T1000 (cell line): Measurements from ENCODE around the gene CILP.

ENCODE experiments used
- DNase-seq: peaks from one replicate; lab custom pipeline; 2025; ENCODE audit warnings: mixed read lengths; lab: John Stamatoyannopoulos, UW

Gene CILP

DNA sequence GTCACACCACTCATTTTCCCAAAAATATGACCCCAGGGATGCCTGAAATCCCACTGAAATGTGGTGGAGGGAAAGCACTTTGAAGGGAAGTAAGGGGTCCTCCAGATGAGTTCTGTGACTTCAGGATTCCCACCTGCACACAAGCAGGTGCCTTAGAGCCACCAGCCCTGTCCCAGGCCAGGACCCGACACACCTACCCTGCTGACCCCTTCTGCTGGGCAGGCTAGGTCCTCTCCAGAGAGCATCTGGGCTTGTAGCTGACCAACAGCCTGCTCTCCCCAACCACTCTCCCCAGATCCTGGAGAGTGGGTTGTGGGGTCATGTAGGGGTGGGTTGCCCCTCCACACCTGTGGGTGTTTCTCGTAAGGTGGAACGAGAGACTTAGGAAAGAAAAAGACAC is 14.9 kb upstream of the CILP start:
- DNase-seq = no peak

DNA sequence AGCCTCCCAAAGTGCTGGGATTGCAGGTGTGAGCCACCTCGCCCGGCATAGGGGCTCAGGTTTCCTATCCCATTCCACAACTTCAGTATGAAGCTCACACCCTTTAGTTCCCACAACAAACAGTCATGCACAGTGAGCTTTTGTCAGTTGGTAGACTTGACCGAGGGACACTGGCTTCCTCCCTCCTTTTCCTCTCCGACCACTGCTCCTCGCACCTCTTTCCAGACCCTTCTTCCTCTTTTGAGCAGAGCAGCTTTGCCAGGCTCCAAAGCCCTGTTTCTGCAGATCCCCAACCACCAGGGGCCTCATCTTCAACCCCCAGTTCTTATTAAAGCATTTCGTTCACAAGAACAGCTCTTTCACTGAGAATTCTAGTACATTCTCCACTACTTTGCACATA is 12.7 kb upstream of the CILP start:
- DNase-seq = no peak

DNA sequence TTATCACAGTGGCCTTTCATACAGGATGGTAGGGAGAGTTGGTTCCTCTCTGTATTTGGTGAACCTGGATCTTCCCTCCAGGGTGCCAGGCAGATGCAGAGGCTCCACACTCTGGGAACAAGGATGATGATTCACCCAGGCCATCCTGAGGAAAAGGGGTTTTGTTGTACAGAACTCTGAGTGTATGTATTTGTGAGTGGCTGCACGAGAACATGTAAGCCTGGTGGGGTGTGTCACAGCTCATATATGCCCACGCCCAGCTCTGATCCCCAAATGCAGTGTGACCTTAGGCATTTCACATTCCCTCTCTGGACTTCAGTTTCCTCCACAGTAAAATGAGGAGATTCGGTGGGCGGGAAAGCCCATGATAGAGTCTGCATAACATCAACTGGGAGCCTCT is 11.6 kb upstream of the CILP start:
- no peak for DNase-seq

DNA sequence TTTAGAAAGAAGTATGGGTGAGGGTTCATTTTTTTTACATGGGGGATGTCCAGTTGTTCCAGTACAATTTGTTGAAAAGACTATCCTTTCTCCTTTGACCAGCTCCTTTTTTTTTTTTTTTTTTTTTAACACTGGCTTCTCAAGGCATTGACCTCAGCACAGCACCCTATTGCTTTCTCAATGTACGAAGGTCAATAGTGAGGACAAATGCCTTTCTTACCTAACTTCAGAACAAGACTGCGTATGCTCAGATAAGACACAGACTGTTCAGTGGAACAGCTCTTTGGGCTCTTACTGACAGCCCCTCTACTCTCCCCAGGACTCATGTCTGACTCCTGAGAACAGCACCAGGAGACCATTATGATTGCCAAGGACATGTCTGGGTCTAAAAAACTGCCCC is 10.4 kb upstream of the CILP start:
- no peak for DNase-seq

DNA sequence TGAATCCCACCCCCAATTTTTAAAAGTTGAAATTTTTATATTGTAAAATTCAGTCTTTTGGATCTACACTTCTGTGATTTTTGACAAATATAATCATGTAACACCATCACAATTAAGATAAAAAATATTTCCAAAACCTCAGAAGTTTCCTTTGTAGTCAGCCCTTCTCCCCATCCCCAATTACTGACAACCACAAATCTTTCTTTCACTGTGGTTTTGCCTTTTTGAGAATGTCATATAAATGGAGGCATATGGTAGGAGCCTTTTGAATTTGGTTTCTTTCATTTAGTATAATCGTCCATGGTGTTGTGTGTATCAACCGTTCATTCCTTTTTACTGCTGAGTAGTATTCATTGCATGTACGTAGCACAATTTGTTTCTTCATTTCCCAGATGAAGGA is 7.9 kb upstream of the CILP start:
- no peak for DNase-seq

DNA sequence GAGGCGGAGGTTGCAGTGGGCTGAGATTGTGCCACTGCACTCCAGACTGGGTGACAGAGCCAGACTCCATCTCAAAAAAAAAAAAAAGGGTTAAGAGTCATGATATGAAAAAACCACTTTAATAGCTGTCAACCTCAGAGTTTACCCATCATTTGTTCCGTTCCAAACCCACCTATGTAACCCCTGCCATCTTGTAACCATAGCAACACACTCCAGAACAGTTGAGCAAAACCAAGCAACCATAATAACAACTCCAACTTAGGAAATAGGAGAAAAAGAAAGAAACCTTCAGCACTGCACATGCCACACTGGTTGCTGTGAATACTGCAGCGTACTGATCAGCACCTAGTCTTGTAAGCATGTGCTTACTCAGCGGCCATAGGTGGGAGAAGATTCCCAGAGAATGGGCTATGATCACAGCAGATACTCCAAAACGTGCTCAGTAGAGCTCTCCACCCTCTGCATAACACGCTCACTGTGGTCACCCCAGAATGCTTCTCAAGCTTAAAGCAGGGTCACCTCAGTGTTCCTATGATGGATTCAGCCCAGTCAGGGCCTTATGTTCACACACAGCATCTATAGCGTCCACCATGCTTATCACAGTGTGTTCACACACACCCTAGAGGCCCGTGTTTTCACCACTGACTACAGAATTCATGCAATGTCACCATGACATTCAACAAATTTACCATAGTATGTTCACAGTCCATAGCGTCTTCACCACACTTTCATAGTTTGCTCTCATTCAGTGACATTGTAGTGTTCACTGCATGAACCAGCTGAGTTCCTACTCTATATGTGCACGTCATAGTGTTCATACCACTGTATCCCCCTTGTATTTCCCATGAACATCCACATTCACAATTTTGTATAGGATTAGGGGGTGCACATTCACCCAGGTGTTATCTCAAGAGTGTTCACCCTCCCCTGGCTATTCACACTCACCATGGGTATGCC is 6.5 kb upstream of the CILP start:
- no peak for DNase-seq

DNA sequence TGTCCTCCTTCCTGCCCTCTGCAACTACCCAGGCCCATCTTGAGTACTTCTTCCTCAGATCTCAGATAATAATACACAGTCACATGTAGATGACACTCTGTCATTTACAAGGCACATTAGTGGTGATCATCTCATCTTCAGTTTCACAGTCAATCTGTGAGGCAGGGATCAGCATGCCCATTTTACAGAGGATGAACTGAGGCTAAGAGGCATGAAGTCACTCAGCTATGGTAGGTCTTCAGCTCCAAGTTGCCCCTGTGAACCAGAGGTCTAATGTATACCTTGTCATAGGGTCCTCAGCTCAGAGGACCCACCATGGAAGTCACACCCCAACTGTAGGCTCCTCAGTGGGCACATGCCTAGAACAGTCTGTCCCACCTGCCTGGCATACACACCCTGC is 4.2 kb upstream of the CILP start:
- no peak for DNase-seq

DNA sequence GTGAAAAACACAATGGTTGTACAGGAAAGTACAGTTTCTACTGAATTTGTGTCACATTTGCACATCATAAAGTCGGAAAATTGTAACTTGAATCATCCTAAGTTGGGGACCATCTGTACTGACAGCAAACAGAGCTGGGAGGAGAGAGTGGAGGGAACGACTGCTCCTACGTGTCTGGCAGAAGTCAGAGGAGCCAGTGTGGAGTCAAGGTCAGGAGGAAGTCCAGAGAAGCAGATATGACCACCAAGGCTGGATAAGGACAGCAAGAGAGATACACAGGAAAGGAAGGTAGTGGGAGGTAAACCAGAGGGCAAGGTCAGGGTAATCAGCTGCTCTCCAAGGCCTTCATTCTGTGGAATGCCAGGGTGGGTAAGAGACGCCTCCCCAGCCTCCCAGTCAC is 2.7 kb upstream of the CILP start:
- DNase-seq = no peak

DNA sequence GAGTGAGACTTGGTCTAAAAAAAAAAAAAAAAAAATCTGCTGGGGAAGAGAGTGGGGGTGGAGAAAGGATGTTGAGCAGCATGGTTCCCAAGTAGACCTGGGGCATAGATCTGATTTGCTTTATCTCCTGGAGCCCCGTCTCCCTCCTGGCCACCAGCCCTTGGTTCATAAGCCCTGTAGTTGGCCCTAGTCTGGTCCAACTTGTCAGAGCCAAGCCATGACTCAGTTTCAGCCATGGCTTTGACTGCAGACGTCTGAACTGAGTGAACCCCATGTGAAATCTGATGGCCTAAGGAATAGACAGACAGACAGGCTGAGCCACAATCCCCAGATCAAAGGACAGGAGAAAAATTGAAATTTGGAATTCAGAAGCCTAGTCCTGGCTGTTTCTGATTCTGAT is 2.0 kb upstream of the CILP start:
- DNase-seq = no peak

DNA sequence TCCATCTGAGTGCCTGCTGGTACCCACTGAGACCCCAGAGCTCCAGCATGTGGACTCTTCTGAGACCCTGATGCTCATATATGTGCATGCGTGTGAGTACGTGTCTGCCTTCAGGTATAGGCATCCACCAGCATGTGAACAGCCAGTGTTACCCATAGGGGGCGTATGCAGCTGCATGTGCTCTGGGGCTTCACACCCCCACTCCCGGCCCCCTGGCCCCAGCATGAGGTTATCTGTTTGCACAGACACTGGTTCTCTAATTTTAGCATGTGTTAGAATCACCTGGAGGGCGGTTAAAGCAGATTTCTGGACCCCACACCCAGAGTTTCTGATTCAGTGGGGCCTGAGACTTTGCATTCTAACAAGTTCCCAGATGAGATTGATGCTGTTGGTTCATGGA is 824 bp upstream of the CILP start:
- no peak for DNase-seq

DNA sequence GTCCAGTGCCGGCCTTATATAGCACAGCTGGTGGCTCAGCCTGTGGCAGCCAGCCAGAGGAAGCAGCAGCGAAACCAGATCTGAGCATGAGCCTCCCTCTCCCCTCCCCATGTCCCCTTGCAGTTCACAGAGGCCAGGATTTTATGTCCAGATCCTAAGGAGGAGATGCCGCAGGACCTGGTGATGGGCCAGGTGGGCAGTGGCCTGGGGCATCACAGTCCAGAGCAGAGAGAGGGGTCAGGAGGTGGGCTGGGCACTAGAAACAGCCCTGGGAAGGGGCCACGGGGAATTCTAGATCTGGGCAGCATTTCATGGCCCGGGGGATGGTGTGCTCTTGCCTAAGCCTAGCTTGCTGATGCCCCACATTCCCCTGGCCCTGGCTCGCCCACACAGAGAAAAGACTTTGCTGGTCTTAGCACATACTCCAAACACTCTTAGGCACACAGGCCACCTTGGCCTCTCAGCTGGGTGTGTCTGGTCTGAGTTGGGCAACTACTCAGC is 259 bp upstream of the CILP start:
- no peak for DNase-seq

DNA sequence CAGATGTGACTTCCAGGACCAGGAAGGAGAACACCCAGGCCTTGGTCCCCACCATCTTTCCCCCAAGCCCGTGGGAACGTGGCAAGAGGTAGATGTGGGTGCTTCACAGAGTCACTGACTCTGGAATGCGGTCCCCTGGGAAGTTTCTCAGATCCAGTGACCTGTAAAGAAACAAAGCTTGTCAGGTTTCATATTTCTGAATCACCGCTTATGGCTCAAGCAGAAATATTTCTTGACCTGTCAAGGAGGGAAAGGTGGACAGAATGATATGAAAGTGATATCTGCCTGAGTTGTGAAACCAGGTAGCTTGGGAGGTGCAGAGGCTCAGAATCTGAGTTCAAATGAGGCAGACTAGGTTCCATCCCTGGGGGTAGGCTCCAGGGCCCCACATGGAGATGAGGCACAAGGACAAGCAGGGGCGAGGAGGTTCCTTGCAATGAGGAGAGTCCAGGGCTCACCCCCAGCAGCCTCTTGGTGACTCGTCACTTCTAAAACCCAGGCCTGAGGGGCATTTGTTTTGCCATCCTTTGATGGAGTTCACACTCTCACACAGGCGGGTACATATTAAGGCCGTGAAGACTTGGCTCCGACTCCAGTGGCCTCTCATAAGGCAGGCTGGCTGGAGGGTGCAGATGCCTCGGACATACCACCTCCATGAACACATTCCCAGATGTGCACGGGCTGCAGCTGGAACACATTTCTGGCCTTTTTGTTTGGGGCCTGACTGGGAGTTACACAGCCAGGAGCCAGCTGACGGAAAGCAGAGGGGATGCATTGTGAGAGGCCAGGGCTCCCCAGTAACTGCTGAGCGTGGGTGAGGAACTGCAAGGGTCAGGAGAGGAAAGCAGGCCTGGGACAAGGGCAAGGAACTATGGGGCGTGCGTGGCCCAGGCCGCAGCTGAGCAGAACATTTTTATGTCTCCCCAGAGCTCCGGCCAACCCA is 1.3 kb downstream of the CILP start:
- no peak for DNase-seq

DNA sequence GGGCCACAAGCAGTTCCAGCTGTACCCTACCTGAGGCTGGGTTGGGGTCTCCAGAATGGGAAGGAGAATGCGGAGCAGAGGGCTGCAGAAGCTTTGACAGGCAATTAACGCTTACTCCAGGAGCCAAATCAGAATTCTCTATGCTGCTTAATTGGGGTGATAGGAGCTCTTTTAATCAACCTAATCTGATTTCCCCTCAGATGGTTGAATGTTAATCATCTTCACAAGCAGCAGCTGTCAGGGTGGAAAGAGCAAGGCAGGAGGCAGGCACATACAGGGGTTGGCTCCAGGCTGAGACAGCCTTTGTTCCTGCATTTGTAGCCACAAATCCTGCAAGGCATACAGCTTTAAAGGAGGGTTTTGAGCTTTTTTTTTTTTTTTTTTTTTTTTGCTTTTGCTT is 2.6 kb downstream of the CILP start:
- no peak for DNase-seq

DNA sequence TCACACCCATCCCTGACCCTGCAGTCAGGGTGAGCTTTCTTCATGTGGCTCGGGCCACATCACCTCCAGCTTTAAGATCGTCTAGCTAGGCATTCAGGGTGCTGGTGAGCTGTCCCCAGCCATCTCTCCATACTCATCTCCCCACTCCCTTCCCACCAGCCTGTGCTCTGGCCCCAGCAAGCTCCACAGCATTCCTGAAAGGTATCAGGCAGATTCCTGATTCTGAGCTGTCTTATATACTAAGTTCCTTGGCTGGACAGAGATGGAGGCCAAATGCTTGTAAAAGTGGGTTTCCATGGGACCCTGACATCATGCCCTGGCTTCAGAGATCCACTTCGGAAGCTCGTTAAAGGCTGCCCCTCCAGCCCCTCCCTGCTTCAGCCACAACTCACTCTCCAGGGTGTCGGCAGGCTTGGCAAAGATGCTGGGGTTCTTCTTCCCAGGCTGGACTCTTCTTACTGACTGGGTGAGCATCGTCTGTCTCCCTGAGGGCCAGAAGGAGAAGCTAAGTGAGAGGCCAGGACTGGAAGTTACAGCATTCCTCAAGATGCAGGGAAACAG is 3.9 kb downstream of the CILP start:
- no peak for DNase-seq

DNA sequence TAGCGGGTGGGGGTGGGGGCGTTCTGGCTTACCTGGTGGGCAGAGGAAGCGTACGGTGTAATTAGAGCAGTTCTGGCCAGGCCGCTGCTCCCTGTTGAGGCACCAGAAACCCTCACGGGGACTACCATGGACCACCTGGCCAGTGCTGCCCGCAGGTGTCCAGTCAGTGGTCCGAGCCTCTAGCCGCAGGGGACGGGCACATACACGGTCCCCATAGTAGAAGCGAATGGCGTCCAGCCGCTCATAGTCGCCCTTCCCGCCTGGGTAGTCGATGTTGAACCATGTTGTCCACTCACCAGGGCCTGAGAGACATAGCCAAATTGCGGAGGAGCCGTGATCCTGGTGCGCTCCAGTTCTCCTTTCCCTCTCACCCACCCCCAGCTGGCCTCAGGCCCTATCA is 4.5 kb downstream of the CILP start:
- no peak for DNase-seq

DNA sequence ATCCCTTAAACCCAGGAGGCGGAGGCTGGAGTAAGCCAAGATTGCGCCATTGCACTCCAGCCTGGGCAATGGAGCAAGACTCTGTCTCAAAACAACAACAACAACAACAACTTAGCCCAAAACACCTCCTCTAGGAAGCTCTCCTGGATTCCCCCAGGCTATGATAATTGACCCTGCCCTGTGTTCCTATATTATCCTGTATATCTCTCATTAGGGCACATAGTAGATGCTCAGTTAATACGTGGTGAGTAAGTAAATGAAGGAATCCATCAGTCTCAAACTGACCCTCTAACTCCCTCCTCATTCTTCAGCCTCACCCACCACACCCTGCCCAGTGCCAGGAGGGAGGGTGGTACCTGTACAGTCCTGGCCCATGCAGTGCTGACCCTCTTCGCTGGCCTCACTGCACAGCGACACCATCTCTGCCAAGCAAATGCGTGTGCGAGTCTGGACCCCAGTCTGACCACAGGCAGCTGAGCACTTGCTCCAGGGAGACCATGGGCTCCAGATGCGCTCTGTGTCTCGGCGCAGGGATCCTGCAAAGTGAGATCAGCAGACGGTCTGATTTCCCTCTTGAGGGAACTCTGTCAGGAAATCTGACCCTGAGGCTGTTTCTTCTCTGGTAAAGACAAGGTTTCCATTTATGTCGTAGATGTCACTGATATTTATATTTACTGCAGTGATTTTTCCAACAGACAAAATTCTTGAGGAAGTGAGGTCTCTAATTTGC is 6.2 kb downstream of the CILP start:
- no peak for DNase-seq

DNA sequence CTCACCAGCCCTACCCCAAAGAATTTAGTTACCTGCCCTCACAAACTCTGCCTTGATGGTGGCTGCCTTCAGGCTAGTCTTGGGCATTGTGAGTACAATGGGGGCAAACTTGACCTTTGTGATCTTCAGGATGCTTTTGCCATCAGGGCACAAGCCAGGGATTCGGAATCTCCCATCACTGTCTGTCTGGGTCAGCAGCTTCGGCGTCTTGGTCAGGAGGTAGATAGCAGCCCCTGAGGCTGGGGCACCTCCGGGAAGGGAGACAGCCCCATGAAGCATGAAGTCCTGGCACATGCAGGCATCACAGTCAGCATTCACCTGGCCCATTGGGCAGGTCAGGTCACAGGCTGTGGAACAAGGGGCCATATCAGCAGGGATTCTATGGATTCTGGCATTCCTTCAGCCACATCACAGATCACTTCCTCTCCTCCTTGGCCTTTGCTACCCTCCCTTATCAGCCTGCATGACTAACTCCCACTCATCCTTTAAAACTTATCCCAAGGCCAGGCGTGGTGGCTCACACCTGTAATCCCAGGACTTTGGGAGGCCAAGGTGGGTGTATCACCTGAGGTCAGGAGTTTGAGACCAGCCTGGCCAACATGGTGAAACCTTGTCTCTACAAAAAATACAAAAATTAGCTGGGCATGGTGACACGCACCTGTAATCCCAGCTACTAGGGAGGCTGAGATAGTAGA is 6.9 kb downstream of the CILP start:
- no peak for DNase-seq

DNA sequence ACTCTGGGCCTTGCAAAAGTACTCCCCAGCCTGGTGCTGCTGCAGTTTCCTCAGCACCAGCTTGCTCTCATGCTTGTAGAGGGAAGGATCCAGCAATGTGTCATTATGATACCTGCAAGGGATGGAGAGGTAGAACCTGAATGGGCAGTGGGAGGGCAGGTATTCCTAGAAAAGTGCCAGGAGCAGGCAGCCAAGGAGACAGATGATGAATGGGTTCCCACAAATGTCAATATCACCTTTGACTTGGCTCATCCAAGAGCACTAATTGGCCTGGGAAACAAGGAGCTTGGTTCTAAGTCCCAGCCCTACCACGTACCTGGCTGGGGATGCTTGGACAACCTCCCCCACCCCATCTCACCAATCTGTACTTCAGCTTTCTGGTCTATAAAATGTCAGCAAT is 9.4 kb downstream of the CILP start:
- no peak for DNase-seq

DNA sequence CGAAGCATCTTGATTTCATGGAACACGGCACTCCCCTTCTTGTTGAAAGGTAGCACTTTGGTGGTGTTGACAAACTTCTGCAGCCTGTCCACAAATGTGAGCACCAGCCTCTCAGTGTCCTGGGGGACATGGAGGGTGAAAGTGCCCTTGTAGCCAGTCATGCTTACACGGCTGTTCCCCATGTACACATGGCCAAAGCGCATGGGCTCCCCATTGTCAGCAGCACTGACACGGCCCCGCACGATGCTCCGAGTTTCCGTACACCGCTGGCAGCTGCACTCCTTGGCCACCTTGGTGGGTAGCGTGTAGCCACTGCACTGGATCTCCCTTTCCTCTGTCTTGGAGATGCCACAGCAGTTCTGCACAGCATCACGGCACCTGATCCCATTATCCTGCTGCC is 12.7 kb downstream of the CILP start:
- DNase-seq = no peak

DNA sequence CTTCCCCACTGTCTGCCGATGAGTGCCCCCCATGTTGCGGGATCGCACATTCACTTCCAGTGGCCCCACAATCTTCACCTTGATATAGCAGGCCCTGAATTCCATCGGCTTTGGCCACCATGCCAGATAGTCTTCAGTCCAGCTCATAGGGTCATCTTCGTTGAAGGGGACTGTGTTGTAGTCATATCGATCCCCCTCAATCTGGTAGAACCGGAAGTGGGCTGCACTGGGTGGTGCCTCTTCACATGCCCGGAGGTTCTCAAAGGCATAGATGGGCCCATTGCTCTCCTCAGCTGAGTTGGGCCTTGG is 14.0 kb downstream of the CILP start:
- no peak for DNase-seq

DNA sequence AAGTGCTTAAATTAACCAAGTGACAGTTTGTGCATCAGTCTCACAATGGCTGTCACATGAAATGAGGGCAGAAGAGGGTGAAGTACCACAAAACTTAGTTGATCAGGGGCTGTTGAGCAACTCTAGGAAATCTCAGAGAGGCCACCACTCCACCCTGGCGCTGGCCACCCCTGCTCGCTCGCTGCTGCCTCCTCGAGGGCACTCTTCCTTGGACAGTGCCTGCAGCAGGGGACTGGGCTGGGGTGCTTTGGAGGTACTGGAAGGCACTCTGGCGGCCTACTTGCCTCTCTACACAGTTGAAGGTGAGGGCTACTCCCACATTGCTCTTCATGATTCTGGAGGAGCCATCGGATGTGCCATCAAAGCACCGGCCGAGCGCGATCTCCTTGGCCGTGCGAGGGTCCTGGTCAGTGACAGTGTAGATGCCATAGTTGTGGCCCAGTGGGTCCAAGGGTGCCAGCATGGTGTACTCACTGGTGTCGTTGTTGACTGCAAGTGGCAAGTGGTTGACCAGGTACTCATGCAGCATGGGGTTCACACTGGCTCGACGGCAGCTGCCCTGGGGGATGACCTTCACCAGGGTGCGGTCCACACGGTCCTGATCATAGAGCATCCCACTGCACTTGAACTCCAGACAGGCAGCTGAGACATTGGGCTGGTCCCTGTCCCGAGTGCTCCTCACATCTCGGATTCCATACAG is 14.5 kb downstream of the CILP start:
- no peak for DNase-seq
